RKO (cell line): ENCODE results near the gene SH3PXD2A.

Source experiments
- DNase-seq: peaks from one replicate; pipeline ENCODE4 v3.0.0-alpha.2; 2016; ENCODE audit warnings: low spot score

The SH3PXD2A gene

DNA sequence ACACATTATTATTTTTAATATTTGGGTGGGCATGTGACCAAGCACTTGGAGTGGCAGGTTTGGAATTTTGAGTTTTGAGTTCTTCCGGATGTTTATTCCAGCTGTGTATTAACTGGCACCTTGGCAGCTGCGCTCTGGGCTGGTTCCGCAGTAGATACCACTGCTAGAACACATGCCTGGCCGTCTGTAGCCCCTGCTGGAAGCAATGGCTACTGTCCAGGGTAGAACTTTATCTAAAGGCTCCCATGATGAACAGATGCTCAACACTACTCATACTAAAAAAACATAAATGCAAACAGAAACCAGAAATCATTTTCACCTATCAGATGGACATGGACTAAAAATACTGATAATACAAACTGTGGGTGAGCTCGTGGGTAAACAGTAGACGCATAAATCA is 19.4 kb upstream of the SH3PXD2A start:
- DNase-seq, result no peak

DNA sequence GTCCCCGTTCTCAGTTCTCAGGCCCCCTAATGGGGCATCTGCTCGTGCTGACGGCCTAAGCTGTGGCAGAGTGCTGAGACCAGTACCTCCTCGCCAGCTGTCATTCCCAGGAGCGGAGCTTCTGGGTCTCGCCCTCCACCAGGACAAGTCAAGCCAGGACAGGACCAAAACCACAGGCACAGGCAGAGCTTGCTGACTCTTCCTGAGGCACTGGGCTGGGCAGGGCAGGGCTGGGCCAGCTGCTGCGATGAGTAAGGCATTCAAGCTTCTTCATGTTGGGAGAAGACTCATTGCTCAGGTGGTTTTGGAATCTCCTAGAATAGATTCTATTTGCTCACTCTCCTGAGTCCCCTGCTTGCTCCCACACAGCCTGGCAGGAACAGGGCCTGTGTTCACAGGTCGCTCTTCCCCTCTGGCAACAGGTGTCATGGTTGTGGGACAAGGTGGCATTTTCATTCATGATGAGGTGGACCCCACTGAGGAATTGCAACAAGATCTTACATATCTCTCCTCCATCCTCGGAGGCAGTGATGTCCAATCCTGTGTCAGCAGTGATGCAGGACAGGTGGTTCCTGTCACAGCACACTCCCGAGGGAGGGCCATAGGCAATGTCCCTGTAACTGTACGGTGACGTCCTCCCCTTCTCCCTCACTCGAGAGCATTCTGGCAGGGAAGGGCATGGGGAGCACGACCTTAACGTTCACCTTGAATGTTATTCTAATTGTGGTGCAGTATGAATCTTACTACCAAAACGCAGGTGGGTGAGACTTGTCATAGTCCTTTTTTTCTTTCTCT is 17.0 kb upstream of the SH3PXD2A start:
- no peak for DNase-seq

DNA sequence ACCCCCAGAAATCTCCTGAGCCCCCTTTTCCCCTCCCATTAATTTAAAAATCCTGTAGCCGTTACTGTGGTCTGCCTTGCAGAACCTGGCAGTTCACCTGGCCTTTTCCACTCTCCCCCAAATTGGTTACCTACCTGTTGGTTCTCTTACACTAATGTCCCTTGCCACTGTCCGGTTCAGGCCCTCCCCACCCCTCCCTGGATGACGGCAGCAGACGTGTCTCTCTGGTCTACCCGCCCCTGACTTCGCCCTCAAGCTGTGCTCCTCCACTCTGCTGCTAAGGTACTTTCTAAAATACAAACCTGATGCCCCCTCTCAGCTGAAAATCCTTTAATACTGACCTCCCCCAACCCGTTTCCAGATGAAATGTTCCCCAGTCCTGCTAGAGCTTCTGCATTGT is 15.6 kb upstream of the SH3PXD2A start:
- no peak for DNase-seq

DNA sequence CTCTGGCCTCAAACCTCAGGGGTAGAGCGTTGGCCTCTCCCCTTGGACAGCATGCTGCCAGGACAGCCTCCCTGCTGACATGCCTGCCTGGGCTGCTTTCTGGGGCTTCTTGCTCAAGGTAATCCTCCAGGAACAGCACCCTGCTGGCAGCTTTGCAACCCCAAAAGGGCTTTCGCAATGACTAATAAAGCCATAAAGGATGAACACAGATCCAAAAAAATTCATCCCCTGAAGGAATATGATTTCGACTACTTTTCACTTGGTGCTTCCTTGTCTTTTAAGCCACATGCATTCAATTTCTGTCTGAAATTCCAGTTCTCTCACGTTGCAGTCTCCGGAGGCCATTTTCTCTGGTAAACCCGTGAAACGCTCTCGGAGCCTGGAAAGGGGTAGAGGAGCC is 15.1 kb upstream of the SH3PXD2A start:
- no peak for DNase-seq

DNA sequence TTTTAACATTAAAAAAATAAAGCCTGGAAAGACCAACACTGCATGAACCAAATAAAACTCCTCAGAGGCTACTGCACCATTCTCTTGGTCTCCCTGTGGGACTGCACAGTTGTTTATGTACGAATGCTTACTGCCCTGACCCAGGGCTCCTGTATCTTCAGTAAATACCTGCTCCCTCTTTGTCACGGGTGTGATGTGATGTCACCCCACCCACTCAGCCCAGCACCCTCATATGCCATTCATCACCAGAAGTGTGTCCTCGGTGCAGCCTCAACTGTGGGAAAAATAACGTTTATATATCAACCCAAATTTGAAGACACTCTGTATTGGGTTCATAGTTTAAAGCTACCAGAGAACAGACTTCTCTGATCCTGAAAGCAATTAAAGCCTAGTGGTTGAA is 14.0 kb upstream of the SH3PXD2A start:
- no peak for DNase-seq

DNA sequence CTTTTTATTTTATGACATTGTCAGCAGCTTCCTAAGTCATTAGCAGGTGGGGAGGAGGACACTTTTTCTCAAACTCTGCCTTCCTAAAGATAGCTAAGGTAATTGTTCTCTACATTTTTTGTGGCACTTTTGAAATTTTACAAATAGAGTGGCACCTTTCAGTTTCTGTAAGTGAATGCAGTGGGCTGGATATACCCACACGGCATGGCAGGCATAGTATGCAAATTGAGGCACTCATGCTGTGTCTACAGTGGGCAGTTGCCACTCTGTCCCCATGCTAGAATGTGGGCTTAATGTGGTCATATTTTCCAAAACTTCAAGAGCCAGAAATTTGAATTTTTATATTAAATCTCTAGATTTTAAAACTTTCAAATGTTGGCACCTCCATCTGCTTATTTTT is 12.8 kb upstream of the SH3PXD2A start:
- DNase-seq, result no peak

DNA sequence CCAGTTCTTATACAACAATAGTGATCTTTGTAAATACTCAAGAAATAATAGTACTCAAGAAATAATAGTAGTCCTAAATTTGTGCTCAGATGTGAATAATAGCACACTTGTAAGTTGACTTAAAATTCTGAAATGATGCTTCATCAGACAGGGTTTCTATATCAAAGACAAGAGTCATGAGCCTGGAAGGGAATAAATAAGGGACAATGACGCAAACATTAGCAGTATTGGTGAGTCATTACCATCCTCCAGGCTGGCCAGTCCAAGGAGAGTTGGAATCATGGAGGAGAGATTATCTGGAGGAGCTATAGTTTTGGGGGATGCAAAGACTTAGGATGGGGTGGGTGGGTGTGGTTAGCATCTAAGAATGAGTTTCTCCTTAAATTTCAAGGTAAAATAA is 6.1 kb upstream of the SH3PXD2A start:
- peak; percentile 73 for DNase-seq

DNA sequence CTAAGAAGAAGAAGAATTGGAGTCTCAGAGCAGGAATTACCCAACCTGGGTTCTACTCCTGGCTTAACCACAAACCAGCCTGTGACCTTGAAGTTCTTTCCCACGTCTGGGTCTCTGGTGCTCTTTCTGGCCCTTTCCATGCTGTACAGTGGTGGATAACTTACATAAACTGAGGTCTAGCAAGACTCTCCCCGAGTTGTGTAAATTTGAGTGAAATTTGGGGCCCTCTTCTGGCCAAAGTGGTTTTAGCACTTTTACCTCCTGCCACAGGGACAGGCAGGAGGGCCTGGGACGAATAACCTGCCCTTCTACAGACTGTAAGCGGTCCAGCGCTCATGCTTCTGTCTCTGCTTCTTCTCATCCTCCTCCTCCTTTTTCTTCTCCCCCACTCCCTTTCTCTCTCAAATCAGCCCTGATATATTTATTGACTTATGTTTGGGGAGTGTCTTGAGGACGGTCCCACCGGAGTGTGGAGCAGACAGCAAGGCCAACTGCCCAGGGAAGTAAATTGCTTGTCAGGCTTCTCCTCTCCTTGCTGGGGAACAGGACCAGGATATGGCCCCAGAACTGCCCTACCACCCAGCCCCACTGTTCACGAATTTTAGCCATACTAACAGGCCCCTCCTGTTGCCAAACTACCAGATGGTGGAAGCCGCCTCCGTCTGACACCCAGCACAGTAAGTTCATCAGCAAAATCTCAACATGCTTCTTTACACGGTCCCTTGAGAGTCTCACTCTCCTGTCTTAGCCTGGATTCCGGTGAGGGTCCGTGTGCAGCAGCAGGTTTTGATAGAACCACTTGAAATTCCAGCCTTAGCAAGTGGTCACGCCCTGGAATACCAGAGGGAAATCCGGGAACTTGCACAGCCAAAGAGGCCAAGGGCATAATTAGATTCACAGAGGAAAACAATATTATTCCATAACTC is 4.0 kb upstream of the SH3PXD2A start:
- peak; percentile 62 for DNase-seq

DNA sequence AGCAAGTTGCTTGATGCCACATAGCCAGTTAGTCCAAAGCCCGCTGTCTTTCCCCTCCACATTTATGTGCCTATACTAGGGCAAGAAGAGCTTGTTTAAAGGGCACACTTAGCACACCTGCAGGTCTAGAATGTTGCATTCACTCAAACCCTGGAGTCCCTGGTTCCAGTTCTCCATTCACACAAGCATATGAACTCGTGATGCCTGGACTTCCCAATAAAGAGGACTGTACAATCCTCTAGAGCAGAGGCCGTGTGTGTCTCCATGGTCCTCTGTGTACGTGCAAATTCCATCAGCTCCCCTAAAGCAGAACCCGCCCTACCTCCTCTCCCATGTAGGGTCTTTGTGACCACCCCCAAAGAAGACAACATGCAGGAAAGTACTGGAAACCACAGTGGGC is 3.0 kb upstream of the SH3PXD2A start:
- DNase-seq, result no peak

DNA sequence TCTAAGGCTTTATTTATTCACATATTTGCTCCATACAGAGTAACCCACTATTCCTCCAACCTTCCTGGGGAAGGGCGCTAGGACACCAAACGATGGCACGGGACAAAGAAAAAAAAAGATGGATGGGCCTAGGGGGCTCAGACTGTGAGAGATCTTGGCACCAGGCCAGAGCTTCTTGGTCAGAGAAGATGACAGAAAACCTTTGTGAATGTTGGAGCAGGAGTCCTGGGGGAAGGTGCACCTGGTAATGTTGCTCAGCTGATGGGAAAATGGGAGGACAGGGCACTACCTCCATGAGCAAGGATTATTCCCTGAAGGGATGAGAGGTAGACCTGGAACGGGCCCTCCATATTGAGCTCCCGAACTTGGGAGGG is 1.4 kb upstream of the SH3PXD2A start:
- DNase-seq, result no peak

DNA sequence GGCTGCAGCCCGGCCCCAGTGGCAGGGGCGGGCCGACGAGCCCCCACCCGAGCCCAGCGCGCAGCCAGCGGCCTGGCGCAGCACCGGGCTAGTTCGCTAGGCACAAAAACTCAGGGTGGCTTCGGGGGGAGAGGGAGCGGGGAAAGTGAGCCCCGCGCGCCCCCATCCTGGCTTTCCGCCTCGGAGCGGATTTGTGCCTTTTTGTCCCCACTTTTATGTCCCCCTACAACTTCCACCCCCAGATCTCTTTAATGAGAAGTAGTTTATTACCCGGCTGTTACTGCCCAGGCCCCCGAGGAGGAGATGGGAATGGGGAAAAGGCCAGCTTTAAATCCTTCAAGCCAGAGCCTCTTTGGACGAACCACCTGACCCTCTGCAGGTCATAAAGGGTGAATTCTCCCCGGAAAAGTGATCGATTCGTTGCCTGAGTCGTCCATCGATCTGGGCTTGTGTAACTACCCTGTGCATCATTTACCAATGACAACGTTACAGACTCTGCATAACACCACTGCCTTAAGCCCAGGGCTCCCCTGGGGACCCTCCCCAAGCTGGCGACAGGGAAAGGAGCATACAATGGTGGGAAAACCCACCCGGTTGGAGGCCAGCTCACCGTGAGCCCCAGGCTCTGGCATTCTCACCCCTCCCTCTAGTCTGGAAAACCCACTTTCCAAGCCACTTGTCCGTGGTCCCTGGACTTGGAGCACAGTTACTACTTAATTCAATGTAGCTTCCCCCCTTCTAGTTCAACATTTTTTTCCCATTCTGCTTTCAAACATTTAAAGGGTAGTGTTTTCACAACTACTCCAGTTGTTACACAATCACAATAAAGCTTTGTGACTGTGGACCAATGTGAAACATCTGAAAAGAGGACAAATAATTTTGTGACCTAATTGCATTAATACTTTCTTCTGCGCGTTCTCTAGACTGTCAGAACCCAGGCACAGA is 748 bp upstream of the SH3PXD2A start:
- DNase-seq, result no peak

DNA sequence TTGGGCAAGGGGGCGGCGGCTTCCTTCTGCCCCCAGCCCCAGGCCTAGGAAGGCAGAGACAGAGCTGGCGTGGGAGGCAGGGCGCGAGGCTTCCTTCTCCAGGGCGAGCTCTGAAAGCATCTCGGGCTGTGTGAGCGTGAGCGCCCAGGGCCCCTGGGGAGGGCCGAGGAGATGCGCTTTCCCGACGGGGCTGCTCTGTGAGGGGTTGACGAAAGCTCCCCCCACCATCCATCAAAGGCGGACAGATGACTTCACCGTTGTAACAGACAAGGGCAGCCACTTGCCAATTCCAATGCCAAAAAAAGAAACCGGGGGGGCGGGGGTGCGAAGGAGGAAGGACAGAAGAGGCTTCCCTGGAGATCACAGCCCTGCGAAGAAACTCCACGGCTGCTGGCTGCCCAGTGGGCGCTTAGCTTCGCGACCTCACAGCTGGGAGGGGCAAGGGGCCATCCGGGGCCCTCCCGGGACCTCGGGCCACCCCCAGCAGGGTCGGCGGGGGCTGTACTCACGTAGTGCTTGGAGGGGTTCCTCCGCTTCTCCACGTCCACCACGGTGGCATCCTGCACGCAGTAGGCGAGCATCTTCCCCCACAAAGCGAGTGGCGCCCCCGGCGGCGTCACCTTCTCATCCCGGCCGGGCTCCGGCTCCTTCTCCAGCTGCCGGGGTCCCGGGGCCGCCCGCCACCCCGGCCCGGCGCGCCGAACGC is 537 bp downstream of the SH3PXD2A start:
- no peak for DNase-seq

DNA sequence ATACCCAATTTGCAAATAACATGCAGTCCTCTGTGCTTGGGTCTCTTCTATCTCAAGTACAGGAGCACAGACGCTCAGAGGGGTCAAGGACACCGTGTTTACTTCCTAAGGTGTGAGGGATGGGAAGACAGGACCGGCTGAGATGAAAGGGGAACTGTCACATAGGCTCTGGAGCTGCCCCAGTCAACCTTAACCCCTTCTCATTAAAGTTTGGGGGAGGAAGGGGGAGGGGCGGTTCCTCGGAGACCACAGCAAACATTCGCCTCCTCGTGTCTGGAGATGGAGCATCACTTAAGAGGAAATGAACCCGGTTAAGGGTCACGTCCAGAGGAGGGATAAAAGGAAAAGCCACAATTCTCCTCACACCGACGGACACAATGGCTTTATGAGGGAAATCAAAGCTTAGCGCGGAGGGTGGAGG is 1.1 kb downstream of the SH3PXD2A start:
- no peak for DNase-seq

DNA sequence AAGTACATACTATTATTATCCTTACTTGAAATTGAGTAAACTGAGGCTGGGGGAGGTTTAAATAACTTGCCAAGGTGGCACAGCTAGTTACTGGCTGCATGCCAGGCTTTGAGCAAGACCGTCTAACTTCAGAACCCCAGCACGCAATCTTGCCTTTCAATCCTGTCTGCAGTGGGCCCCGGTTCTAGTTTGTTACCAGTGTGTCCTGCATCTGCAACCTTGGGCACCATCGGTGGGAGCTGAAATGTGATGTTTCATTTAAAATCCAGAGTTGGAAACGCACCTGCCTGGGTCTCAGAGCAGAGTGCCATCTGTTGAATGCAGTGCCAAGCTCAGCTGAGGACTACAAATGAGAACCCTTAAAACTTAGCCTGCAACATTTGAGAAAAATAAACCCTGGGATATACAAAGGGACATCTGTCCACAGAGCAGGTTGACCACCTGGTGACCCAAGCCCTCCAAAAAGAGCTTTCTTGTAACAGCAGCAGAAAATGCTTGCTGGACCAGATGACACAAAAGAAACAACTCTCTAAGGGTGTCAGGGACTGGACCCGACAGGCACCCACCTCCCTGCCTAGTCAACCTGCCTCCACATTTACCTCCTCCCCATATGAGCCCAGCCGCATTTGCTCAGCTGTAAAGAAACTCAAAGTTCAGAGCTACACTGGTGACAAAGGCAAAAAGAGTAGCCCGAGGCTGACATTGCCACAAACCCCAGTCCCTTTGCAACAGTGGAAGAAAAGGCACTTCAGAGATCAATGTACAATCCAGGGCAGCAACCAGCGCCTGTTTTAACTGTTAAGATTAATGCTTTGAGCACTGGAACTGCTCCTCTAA is 1.7 kb downstream of the SH3PXD2A start:
- no peak for DNase-seq

DNA sequence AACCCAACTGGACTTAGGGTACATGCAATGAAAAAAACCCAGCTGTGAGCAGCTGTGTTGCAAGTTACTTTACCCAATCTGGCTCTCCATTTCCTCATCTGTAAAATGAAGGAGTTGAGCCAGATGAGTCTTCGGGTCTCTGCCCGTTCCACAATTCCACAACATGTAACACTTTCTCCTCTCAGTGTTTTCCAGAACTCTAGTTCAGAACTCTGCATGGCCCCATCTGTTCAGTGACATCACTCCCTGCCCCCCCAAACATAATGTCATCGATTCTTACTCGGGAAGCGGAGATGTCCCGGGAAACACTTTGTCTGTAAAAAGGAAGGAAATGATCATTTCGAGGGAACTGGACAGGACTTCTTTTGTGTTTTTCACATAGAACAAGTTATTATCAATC is 2.5 kb downstream of the SH3PXD2A start:
- DNase-seq, result no peak

DNA sequence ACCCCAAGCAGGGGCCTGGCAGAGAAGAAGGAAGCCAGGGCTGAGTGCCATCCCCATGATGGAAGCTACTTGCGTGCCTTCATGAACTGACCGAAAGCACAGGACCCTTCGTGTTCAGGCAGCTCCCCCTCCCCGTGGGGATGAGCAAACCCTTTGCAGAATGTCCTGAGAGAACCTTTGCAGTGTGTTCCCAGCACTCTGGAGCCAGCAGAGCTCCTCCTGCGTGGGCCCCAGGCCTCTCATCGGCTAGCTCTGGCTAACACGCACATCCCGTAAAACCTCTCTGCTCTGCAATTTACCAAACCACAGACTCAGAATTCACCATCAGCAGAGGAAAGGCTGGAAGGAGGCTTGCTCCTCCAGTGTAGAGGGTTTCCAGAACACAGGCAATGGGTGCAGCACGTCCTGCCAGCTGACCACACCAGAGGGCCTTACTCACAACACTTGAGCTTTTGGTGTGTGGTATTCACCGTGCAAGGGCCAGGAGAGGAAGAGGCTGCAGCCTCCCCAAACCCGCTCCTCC is 3.1 kb downstream of the SH3PXD2A start:
- DNase-seq, result no peak

DNA sequence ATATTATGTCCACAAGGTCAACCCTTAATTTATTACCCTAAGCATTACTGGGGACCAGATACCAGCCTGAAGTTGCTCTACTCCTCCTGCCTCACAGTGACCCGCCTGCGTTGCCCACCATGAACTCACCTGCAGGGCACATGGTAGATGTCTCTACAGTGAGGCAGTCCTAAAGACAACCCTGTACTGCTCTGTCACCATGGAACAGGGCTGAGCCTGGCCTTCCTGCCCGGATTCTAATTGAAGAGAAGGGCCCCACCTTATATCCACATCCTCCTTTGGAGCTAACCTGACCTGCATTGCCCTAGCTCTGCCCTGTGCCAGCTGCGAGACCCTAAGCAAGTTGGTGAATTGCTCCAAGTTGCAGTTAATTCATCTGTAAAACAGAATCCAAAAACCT is 4.1 kb downstream of the SH3PXD2A start:
- no peak for DNase-seq

DNA sequence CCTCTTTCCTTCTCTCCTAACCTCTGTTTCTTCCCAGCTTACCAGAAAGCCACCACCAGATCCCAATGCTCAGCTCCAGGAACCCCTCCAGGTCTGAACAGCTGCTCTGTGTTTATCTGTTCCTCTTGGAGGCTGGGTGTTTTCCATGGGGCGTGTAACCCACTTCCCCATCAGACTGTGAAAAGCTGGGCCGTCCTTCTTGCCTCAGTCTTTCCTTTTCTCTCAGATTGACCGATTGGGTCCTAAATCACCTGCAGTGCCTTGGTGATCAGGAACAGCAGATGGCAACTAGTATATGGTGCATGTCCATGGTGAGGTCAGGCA is 4.8 kb downstream of the SH3PXD2A start:
- no peak for DNase-seq

DNA sequence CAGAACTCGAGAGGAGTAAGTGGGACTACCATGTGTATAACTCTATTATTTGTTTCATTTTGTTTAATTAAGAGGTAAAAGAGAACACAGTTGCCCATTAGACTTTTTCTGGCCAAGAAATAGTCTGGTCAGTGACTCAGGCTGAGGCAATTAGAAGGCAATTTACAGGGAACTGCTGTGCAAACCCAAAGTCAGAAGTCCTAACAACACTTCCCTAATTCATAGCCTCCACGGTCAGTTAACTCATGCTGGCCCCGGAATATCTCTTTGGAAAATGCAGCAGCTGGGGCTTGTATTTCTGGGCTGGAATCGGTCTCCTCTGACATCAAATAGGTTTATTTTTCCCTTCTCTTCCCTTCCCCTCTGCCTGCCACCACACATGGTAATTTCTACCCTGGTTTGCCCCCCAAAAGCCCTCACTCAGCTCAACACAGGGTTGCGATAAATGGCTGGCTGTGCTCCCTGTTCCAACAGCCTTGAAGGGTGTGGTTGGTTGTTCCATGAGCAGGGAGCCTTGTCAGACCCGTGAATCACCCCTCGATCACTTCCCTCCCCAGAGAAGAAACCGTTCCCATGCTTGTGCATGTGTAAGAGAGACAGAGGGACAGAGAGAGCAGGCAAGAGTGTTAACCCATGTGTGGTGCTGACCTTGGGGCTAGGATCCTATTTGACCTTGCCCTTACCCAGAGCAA is 5.3 kb downstream of the SH3PXD2A start:
- peak; percentile 90 for DNase-seq
